GM10248 (cell line): ENCODE data around the gene MICAL2.

Experiments used
- CTCF ChIA-PET: fragments of 300-600 bp; sonication (Branson Sonifier 250); formaldehyde crosslinking; extraction: SDS; loops from one replicate; lab custom pipeline; 2021; ENCODE audit warnings: antibody characterized with exemption; lab: Yijun Ruan, JAX
- POLR2A ChIA-PET: fragments of 350-650 bp; sonication (Branson Sonifier 250); formaldehyde crosslinking; extraction: SDS; loops from one replicate; lab custom pipeline; 2020; ENCODE audit warnings: antibody characterized with exemption; lab: Yijun Ruan, JAX
- DNase-seq: peaks from one replicate; pipeline ENCODE4 v3.0.0; 2012; ENCODE audit errors: extremely low spot score
- TF ChIP-seq, protein P1 (sequence below): IDR thresholded peaks from 2 replicates; pipeline ENCODE4 v1.5.1; 2012; ENCODE audit warnings: mild to moderate bottlenecking, low read depth; ENCODE audit errors: extremely low read depth, missing control alignments, control extremely low read depth

MICAL2 gene

DNA sequence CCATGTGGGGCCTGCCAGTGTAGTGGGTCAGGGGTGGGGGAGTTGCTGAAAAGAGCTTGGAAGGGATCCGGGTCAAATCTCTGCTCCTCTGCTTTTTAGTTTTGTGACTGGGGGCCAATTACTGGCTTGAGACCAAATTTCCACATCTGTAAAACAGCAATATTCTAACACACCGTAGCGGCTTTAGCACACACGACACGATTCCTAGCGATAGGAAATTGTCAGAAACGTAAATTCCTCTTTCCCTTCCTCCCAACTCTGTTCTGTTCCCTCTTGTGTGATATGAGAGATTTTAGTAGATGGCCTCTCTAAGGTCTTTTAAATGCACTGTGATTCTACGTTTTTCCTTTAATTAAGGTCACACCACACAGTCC is 71.9 kb downstream of the MICAL2 start:
- ChIA-PET POLR2A (no interaction called here), CTCF (interaction anchor here (1.1 to 1.8 kb wide), 3 partner anchors 8 to 14 kb away, joined by 3 to 4 read pairs (median 4); no protein-coding TSS in a partner anchor)
- TF ChIP-seq, protein P1, sequence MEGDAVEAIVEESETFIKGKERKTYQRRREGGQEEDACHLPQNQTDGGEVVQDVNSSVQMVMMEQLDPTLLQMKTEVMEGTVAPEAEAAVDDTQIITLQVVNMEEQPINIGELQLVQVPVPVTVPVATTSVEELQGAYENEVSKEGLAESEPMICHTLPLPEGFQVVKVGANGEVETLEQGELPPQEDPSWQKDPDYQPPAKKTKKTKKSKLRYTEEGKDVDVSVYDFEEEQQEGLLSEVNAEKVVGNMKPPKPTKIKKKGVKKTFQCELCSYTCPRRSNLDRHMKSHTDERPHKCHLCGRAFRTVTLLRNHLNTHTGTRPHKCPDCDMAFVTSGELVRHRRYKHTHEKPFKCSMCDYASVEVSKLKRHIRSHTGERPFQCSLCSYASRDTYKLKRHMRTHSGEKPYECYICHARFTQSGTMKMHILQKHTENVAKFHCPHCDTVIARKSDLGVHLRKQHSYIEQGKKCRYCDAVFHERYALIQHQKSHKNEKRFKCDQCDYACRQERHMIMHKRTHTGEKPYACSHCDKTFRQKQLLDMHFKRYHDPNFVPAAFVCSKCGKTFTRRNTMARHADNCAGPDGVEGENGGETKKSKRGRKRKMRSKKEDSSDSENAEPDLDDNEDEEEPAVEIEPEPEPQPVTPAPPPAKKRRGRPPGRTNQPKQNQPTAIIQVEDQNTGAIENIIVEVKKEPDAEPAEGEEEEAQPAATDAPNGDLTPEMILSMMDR = no peak
- no peak for DNase-seq

DNA sequence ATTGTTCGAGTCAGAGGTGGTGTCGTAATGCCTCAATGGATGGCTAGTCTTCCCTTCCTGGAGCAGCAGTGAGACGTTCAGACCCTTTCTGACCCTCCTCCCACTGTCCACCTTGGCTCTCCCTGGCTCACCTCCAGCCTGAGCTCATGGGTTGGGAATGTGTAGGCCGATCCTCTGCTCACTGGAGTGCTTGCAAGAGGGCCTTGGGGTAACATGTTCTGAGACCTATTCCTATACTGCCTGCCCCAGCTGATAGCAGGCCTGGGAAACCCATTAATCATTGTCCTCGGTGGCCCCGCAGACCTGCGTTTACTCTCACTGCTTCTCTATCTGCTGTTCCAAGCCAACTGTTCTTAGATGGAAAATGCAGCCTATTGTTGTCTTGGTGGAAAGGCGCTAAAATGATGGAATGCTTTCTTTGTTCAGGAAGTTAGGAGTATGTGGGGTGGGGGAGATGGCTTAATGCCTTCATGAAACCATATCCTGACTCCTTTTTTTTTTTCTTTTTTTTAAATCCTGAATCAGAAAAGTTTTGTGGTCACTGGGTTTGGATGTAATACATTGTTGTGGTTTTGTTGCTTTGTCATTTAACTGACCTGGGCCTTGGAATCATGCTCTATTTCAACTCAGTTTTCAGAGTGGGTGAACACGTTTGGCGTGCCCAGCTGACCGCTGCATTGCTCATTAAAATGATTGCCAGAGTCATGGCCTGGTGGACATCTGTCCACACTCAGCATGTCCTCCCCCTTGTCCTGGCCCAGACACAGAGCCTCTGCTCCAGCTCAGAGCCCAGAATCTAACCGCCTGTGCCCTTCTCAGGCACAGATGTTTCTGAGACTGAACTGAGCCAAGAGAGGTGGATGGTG is 72.5 kb downstream of the MICAL2 start:
- ChIA-PET POLR2A (no interaction called here), CTCF (interaction anchor here (1.1 to 1.8 kb wide), 4 partner anchors 7 to 27 kb away, joined by 3 to 4 read pairs (median 4); no protein-coding TSS in a partner anchor)
- DNase-seq = no peak
- TF ChIP-seq, protein P1 = no peak

DNA sequence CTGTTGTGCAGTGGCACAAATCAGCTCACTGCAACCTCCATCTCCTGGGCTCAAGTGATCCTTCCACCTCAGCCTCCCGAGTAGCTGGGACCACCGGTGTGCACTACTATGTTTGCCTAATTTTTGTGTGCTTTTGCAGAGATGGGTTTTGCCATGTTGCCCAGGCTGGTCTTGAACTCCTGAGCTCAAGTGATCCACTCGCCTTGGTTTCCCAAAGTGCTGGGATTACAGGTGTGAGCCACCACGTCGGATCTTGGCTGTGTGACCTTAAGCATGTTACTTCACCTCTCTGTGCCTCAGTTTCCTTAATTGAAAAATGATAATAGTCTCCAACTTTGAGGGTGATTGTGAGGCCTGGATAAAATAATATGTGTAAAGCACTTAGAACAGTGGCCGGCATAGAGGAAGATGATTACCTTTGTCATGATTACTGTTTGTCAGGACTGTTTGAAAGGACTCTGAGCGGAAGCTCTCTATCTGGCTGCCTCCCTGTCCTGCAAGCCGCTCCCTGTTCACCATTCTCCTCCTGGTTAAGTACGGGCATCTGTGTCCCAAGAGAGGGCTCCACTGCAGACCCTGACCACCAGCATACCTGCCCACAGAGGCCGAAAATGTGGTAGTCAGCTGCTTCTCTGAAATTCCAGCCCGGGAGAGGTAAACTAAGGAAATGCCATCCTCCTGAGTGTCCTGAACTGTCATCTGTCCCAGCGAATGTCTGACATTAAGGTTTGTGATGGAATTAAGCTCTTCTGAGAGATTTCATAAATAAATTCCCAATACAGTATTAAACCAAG is 73.6 kb downstream of the MICAL2 start:
- DNase-seq = no peak
- CTCF ChIA-PET = interaction anchor here (1.6 to 1.8 kb wide), 2 partner anchors 12 to 28 kb away, joined by 3 to 5 read pairs; no protein-coding TSS in a partner anchor
- POLR2A ChIA-PET = no interaction called here
- TF ChIP-seq, protein P1 = no peak

DNA sequence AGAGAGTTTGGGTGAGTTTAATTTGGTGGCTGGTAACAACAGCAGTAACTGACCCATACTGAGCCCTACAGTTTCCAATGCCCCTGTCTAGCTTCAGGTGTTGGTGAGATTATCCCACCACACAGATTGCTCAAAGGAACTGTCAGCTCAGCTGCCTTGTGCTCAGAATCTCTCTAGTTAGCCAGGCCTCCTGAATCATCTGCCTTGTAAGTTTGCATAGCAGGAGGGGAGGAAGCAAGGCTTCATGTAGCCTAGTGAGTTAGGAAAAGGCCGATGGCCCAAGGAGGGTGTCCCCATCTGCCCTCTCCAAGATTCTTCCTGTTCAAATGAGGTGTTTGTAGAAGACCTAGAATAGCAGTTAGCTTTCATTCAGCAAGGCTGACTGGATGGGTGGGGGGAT is 74.3 kb downstream of the MICAL2 start:
- CTCF ChIA-PET = interaction anchor here (1.8 kb wide), 1 partner anchor 11 kb away, joined by 5 read pairs; no protein-coding TSS in a partner anchor
- TF ChIP-seq, protein P1 = no peak
- DNase-seq = no peak
- POLR2A ChIA-PET = no interaction called here

DNA sequence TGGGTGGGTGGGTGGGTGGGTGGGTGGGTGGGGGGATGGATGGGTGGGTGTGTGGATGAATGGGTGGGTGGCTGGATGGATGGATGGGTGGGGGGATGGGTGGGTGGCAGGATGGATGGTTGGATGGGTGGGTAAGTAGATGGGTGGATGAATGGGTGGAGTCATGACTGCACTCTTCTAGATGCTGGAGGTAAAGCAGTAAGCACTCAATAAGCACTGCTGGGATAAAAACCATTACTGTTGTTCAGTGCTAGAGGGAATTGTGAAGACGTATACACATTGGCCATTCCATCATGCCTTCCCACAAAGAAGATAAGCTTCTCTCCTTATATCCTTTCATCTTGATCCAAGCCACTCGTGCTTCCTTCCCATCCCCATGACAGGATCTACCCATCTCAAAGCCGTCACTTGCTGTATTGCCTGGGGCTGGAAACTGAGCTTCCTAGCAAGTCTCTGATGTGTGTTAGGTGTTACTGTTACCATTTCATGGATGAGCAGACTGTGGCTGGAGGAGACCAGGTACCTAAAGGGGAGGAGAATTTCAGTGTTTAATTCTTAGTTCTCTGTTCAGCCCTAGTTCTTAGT is 74.8 kb downstream of the MICAL2 start:
- ChIA-PET POLR2A (no interaction called here), CTCF (interaction anchor here (1.8 kb wide), 1 partner anchor 10 kb away, joined by 5 read pairs; no protein-coding TSS in a partner anchor)

More for the DNA sequence above, 74.8 kb downstream of the MICAL2 start:
- TF ChIP-seq, protein P1 = no peak
- DNase-seq = no peak
